GM18907 (cell line): ENCODE results near the gene RLIM.
"Not testable (repeated sequence)": the region's sequence is repeated elsewhere in the genome, so short reads cannot be mapped to it uniquely, and the experiment has no call there.

Experiments
- ATAC-seq: cut with Tn5 transposase; IDR thresholded peaks from one replicate; pipeline ENCODE4 v1.9.1; 2021; ENCODE audit warnings: mild to moderate bottlenecking, moderate library complexity; ENCODE audit not compliant: unreplicated experiment

Gene RLIM

GRCh38 chrX:74614093-74614909 is at the start of gene RLIM:
Gene RLIM (minus strand): TSS chrX:74614624. CDS start chrX:74595977, 18,647 bp downstream.
- ATAC-seq = peak; percentile 96

- no peak for ATAC-seq
These were observed 41.8 kb upstream of the RLIM start for GRCh38 chrX:74656079-74656745.

- ATAC-seq = not testable (repeated sequence)
These were observed 40.5 kb upstream of the RLIM start for GRCh38 chrX:74654953-74655352.

GRCh38 chrX:74636749-74637314 is 22.4 kb upstream of the RLIM start:
- ATAC-seq = no peak

GRCh38 chrX:74613370-74614092 is 893 bp downstream of the RLIM start:
- peak; percentile 4 for ATAC-seq

- ATAC-seq = no peak
These were observed 7.6 kb downstream of the RLIM start for GRCh38 chrX:74606799-74607198.

GRCh38 chrX:74606342-74606741 is 8.1 kb downstream of the RLIM start:
- ATAC-seq = no peak

- no peak for ATAC-seq
These were observed 11.4 kb downstream of the RLIM start for GRCh38 chrX:74603040-74603439.

- ATAC-seq = no peak
These were observed 12.3 kb downstream of the RLIM start for GRCh38 chrX:74602142-74602541.

GRCh38 chrX:74593593-74593992 is 20.8 kb downstream of the RLIM start:
- ATAC-seq = no peak

GRCh38 chrX:74585766-74586165 is 28.7 kb downstream of the RLIM start:
- no peak for ATAC-seq

GRCh38 chrX:74579597-74580198 is 34.7 kb downstream of the RLIM start:
- ATAC-seq = no peak

GRCh38 chrX:74578137-74578536 is 36.3 kb downstream of the RLIM start:
- no peak for ATAC-seq

GRCh38 chrX:74557378-74557777 is 57.0 kb downstream of the RLIM start:
- ATAC-seq = no peak

- ATAC-seq = no peak
These were observed 62.5 kb downstream of the RLIM start for GRCh38 chrX:74551934-74552333.

GRCh38 chrX:74550295-74550802 is 64.1 kb downstream of the RLIM start:
- ATAC-seq = peak; percentile 91

GRCh38 chrX:74546984-74547383 is 67.4 kb downstream of the RLIM start:
- no peak for ATAC-seq

GRCh38 chrX:74545880-74546523 is 68.4 kb downstream of the RLIM start:
- no peak for ATAC-seq

GRCh38 chrX:74540635-74541249 is 73.7 kb downstream of the RLIM start:
- ATAC-seq = no peak
